ENCODE data around the gene GGA1.

Gene GGA1

GRCh38 chr22:37569009-37569920 is 39.4 kb upstream of the GGA1 start:
- no peak for TF ChIP-seq FOXP2 (optimal IDR thresholded peaks at IDR 0.05; ENCODE audit: control extremely low read depth, extremely low read length, insufficient read depth)
- no peak for TF ChIP-seq POLR2AphosphoS5 (IDR thresholded peaks at IDR 0.05; ENCODE audit: borderline replicate concordance, low read depth, low read length)
- no peak for TF ChIP-seq EZH2 (IDR thresholded peaks at IDR 0.05)
- Histone ChIP-seq H3K9me3 (ENCODE audit: low read depth, low read length) (no peaks in the 10 kb centered on the region), H3K27ac (no peak overlapping the region), H3K4me3 (no peak overlapping the region), H3K36me3 (ENCODE audit: insufficient read depth, low read length) (no peaks in the 10 kb centered on the region), H3K9ac (ENCODE audit: insufficient read length) (no peak overlapping the region)
- DNase-seq (ENCODE audit: low read depth, low spot score): no peak

DNA sequence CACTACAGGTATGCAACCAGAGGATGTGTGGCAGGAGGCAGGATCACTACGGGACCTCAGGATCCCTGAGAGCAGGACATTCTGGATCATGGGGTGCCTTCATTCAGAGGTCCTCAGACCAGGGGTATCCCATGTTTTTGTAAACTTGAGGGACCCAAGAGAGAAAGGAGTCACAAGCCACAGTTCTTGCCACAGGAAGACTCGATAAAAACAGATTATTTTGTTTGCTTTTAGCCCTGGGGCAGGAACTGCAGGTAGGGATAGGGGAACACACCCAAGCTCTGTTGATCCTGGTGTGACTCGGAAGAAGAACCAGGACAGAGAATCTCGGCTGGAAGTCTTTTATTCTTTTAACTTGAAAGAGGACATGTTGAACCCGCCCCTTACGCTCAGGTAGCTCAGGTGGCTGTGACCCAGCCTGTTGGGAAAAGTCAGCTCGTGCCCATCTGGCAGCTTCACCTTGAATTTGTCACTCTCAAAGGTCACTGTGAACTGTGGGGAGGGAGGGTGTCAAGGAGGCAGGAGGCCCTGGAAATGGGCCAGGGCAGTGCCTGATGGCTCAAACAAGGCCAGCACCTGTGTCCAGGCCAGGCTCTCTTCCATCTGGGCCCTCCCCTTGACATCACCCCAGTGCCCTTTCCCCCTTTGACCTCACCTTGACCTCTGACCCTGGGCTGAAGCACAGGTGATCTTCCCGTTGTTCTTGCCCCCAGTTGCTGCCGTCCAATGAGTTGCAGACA is 38.5 kb upstream of the GGA1 start:
- TF ChIP-seq FOXP2 (optimal IDR thresholded peaks at IDR 0.05; ENCODE audit: control extremely low read depth, extremely low read length, insufficient read depth) (no peak), EZH2 (IDR thresholded peaks at IDR 0.05) (no peak), POLR2AphosphoS5 (IDR thresholded peaks at IDR 0.05; ENCODE audit: borderline replicate concordance, low read depth, low read length) (no peak)
- no peak overlapping the region for H3K9ac ChIP-seq (ENCODE audit: insufficient read length)
- DNase-seq (ENCODE audit: low read depth, low spot score): no peak
- no peaks in the 10 kb centered on the region for H3K9me3 ChIP-seq (ENCODE audit: low read depth, low read length)
- H3K36me3 ChIP-seq (ENCODE audit: insufficient read depth, low read length): no peaks in the 10 kb centered on the region
- H3K27ac ChIP-seq: no peak overlapping the region
- no peak overlapping the region for H3K4me3 ChIP-seq

DNA sequence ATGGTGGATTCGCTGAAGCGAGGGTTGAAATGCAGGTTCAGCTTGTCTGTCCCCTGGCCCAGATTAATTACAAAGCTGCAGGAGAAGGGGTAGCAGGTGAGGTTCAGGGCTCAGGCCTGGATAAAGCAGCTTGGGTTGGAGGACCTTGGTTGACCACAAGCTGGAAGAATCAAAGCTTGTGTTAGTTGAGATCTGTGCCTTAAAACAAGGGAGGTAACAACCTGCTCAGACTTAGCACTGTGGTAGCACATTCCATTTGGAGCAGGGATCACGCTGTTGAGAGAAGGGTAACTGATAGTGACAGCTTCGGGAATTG is 38.0 kb upstream of the GGA1 start:
- Histone ChIP-seq H3K4me3 (no peak overlapping the region), H3K9me3 (ENCODE audit: low read depth, low read length) (no peaks in the 10 kb centered on the region), H3K9ac (ENCODE audit: insufficient read length) (no peak overlapping the region), H3K27ac (no peak overlapping the region), H3K36me3 (ENCODE audit: insufficient read depth, low read length) (no peaks in the 10 kb centered on the region)
- no peak for DNase-seq (ENCODE audit: low read depth, low spot score)
- no peak for TF ChIP-seq EZH2 (IDR thresholded peaks at IDR 0.05)

DNA sequence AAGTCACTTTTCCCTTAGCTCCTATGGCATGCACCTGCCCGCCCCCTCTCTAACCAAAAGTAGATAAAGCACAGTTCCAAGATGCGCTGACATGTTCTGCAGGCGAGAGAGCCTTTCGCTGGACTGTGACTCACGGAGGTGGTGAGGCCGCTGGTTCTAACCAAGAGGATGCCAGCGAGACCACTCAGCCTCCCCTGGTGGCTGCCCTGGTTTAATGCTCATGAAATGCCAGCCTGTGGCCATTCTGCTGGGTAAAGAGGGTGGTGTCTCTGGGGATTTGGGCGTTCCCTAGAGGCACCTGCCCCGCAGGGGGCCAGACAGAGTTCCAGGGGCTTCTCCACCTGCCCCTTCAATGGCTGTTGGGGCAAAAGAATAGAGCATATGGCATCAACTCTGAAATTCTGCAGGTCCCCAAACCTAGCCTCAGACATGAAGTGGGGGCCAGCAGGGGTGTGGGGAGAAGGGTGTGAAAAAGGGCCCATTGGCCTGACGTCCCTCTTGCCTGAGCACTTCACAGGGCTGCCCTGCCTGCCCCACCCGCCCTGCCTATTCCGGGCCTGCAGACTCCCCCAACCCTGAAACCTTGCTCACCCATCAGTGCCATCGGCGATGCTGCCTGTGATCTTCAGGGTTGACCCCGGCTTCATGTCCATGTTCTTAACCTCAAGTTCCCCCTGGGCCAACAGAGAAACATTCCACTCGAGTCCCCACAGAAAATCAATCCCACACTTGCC is 37.2 kb upstream of the GGA1 start:
- H3K4me3 ChIP-seq: no peak overlapping the region
- no peaks in the 10 kb centered on the region for H3K36me3 ChIP-seq (ENCODE audit: insufficient read depth, low read length)
- no peak for DNase-seq (ENCODE audit: low read depth, low spot score)
- H3K9ac ChIP-seq (ENCODE audit: insufficient read length): no peak overlapping the region
- H3K27ac ChIP-seq: no peak overlapping the region
- TF ChIP-seq FOXP2 (optimal IDR thresholded peaks at IDR 0.05; ENCODE audit: control extremely low read depth, extremely low read length, insufficient read depth) (no peak), EZH2 (IDR thresholded peaks at IDR 0.05) (no peak), POLR2AphosphoS5 (IDR thresholded peaks at IDR 0.05; ENCODE audit: borderline replicate concordance, low read depth, low read length) (no peak)
- H3K9me3 ChIP-seq (ENCODE audit: low read depth, low read length): no peaks in the 10 kb centered on the region

DNA sequence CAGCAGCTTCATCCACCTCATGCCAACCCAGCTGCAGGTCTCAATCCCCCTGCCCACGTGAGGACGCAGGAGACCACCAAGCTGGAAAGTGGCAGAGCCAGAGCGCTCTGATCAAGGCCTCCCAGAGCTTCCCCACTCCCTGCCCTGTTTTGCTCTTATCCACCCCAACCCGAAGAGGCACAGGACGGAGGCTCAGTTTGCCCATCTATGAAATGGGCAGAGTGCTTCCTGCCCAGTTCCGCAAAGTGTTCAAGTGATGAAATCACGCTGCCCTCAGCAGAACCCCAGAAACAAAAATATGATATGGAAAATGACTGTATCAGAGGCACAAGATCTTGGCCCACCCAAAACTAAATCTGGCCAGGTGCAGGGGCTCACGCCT is 36.7 kb upstream of the GGA1 start:
- no peak for TF ChIP-seq FOXP2 (optimal IDR thresholded peaks at IDR 0.05; ENCODE audit: control extremely low read depth, extremely low read length, insufficient read depth)
- no peak for TF ChIP-seq POLR2AphosphoS5 (IDR thresholded peaks at IDR 0.05; ENCODE audit: borderline replicate concordance, low read depth, low read length)
- TF ChIP-seq EZH2 (IDR thresholded peaks at IDR 0.05): no peak
- Histone ChIP-seq H3K27ac (no peak overlapping the region), H3K9ac (ENCODE audit: insufficient read length) (no peak overlapping the region), H3K36me3 (ENCODE audit: insufficient read depth, low read length) (no peaks in the 10 kb centered on the region), H3K4me3 (no peak overlapping the region), H3K9me3 (ENCODE audit: low read depth, low read length) (no peaks in the 10 kb centered on the region)
- DNase-seq (ENCODE audit: low read depth, low spot score): no peak

DNA sequence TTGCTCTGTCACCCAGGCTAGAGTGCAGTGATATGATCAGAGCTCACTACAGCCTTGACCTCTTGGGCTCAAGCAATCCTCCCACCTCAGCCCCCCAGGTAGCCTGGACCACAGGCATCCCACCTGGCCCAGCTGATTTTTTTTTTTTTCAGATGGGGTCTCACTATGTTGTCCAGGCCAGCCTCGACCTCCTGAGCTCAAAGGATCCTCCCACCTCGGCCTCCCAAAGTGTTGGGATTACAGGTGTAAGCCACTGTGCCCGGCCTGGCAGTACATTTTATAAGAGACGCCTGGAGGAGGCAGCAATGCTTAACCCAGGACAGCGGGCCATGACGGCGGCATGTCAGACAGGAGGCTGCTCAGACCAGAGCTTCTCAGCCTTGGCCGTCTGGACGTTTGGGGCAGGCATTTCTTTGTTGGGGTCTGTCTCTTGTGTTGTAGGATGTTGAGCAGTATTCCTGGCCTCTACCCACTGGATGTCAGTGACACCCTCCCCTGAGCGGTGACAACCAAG is 33.1 kb upstream of the GGA1 start:
- no peak overlapping the region for H3K4me3 ChIP-seq
- H3K9ac ChIP-seq (ENCODE audit: insufficient read length): no peak overlapping the region
- no peaks in the 10 kb centered on the region for H3K36me3 ChIP-seq (ENCODE audit: insufficient read depth, low read length)

GRCh38 chr22:37578002-37578401 is 30.6 kb upstream of the GGA1 start:
- no peak for DNase-seq (ENCODE audit: low read depth, low spot score)
- TF ChIP-seq EZH2 (IDR thresholded peaks at IDR 0.05): no peak
- no peak for TF ChIP-seq FOXP2 (optimal IDR thresholded peaks at IDR 0.05; ENCODE audit: control extremely low read depth, extremely low read length, insufficient read depth)
- no peak for TF ChIP-seq POLR2AphosphoS5 (IDR thresholded peaks at IDR 0.05; ENCODE audit: borderline replicate concordance, low read depth, low read length)
- H3K9ac ChIP-seq (ENCODE audit: insufficient read length): no peak overlapping the region
- no peaks in the 10 kb centered on the region for H3K36me3 ChIP-seq (ENCODE audit: insufficient read depth, low read length)
- no peak overlapping the region for H3K27ac ChIP-seq
- no peak overlapping the region for H3K4me3 ChIP-seq
- H3K9me3 ChIP-seq (ENCODE audit: low read depth, low read length): no peaks in the 10 kb centered on the region

More for the DNA sequence above, 33.1 kb upstream of the GGA1 start:
- no peak for DNase-seq (ENCODE audit: low read depth, low spot score)
- Histone ChIP-seq H3K9me3 (ENCODE audit: low read depth, low read length) (no peaks in the 10 kb centered on the region), H3K27ac (no peak overlapping the region)
- TF ChIP-seq EZH2 (IDR thresholded peaks at IDR 0.05) (no peak), POLR2AphosphoS5 (IDR thresholded peaks at IDR 0.05; ENCODE audit: borderline replicate concordance, low read depth, low read length) (no peak), FOXP2 (optimal IDR thresholded peaks at IDR 0.05; ENCODE audit: control extremely low read depth, extremely low read length, insufficient read depth) (no peak)

- Histone ChIP-seq H3K27ac (no peak overlapping the region), H3K36me3 (ENCODE audit: insufficient read depth, low read length) (no peaks in the 10 kb centered on the region), H3K9me3 (ENCODE audit: low read depth, low read length) (no peaks in the 10 kb centered on the region), H3K9ac (ENCODE audit: insufficient read length) (no peak overlapping the region), H3K4me3 (no peak overlapping the region)
- no peak for DNase-seq (ENCODE audit: low read depth, low spot score)
- no peak for TF ChIP-seq EZH2 (IDR thresholded peaks at IDR 0.05)
- TF ChIP-seq FOXP2 (optimal IDR thresholded peaks at IDR 0.05; ENCODE audit: control extremely low read depth, extremely low read length, insufficient read depth): no peak
- no peak for TF ChIP-seq POLR2AphosphoS5 (IDR thresholded peaks at IDR 0.05; ENCODE audit: borderline replicate concordance, low read depth, low read length)
Measured at GRCh38 chr22:37581504-37581903, 27.1 kb upstream of the GGA1 start.
